HG02571 (cell line): ENCODE results near the gene PAN3.
"Not testable (repeated sequence)": the region's sequence is repeated elsewhere in the genome, so short reads cannot be mapped to it uniquely, and the experiment has no call there.

ENCODE experiments used
- ATAC-seq: cut with Tn5 transposase; IDR thresholded peaks from one replicate; pipeline ENCODE4 v1.9.1; 2021; ENCODE audit warnings: mild to moderate bottlenecking, moderate library complexity; ENCODE audit not compliant: unreplicated experiment

The PAN3 gene

DNA sequence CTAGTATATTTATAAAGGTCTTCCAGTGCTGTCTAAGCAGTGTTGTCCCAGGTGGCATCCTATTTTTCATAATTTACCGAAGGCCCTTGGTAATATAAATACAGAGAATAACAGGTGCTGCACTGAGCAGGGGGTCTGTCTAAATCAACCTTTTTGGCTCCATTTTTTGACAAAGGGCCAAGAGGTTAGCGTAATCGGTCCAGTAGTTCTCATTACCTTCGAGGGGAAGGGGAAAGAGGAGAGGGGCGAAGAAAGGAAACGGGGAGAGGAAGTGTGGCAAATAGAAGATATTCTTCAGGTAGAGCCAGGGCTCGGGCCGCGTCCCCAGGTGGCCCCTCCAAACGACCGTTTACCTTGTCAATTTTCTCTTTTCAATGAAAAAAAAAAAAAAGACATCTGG is 749 bp upstream of the PAN3 start:
- ATAC-seq = peak; percentile 6

- peak; percentile 41 for ATAC-seq
These were observed 568 bp downstream of the PAN3 start for GRCh38 chr13:28138756-28139470.

GRCh38 chr13:28140433-28141125 is 2.2 kb downstream of the PAN3 start:
- ATAC-seq = no peak

DNA sequence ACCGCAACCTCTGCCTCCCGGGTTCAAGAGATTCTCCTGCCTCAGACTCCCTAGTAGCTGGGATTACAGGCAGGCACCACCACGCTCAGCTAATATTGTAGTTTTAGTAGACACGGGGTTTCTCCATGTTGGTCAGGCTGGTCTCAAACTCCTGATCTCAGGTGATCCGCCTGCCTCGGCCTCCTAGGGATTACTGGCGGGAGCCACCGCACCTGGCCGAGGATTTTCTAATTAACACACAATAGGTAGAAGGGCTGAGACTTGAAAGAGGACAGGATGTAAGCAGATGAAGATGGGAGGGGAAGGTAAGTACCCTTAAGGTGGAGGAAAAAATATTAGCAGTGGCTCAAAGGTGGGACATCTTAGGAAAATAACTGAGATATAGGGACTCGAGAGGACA is 3.2 kb downstream of the PAN3 start:
- ATAC-seq = not testable (repeated sequence)

- ATAC-seq = no peak
These were observed 6.7 kb downstream of the PAN3 start for GRCh38 chr13:28145049-28145448.

DNA sequence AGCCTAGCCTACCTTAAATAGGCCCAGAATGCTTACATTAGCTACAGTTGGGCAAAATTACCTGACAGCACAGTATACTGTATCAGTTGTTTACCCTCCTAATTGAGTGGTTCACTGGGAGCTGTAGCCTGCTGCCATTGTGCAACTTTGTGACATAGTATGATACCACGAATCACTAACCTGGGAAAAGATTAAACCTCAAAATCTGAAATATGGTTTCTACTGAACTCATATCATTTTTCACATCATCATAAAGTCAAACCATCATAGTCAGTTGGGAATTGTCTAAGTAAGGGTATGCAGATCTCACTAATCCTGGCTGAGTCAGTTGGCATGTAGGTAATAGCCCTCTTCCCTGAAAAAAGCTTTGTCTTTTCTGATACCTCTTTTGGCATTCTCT is 9.2 kb downstream of the PAN3 start:
- no peak for ATAC-seq

- ATAC-seq = no peak
These were observed 20.7 kb downstream of the PAN3 start for GRCh38 chr13:28159057-28159456.

GRCh38 chr13:28161370-28161769 is 23.0 kb downstream of the PAN3 start:
- no peak for ATAC-seq

- no peak for ATAC-seq
These were observed 25.2 kb downstream of the PAN3 start for GRCh38 chr13:28163587-28163986.

GRCh38 chr13:28166257-28166656 is 27.9 kb downstream of the PAN3 start:
- ATAC-seq = no peak

DNA sequence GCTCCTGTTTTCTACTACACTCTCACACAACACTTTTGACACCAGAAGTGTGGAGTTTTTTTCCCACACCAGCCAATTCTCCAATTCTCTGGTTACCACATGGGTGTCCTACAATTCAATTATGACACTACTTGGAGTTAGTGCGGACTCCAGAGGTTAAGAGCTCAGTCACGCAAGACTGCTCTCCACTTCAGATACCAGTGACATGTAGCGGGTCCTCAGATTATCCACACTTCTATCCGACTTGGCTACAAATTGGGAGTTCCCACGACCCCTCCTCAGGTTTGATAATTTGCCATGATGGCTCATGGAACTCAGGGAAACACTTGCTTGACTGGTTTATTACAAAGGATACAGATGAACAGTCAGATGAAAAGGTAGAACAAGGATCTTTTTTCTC is 32.9 kb downstream of the PAN3 start:
- no peak for ATAC-seq

DNA sequence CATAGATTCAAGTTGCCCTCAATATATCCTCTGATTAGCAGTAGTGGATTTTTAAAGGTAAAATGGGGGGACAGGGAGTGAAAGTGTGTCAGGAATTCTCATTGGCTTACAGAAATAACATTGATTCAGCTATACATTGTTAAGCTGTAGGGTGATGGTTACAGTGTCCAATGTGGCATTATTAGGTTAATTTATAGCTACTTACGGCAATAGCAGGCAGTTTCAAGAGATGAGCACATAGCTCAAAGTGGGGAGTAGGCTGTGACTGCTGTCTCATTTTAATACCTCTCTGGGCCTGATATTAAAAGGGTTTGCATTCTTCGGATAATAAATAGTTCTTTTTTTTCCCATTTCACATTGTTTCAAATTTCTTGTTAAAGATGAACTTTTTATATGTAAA is 34.6 kb downstream of the PAN3 start:
- ATAC-seq = no peak

DNA sequence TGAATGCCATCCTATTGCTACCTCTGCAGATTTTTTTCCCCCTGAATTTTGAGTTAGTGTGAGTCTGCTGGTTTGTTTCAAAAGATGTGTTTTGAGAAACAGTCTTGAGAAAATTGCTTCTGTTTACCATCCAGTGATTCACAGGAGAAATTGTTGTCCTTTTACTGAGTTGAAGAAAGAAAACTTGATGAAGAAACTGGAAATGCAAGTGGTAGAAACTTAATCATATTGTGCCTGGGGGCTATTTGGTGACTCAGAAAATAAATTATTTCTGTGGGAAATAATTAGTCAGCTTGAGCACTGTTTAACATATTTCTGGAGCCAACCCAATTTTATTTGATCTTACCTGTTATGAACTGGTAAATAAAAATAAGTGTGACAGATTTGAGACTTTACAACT is 35.4 kb downstream of the PAN3 start:
- no peak for ATAC-seq

GRCh38 chr13:28177327-28177726 is 39.0 kb downstream of the PAN3 start:
- ATAC-seq = no peak

DNA sequence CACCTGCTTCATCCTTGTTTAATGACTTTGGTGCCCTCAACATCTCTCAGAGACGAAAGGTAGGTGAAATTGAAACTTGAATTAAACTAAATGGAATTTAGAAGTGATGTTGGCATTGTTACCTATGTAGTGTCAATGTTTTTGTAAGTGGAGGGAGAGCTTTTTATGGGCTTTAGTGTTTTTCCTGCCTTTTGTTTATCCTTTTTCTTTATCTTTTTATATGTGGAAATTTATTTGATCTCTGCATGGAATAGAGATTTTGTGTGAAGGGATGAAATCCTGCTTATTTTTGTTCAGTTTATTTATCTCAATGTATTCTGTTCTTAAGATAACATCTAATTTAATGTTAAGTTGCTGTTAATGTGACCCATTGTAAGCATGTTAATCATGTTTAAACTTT is 39.5 kb downstream of the PAN3 start:
- ATAC-seq = no peak

- ATAC-seq = no peak
These were observed 41.6 kb downstream of the PAN3 start for GRCh38 chr13:28179974-28180373.

DNA sequence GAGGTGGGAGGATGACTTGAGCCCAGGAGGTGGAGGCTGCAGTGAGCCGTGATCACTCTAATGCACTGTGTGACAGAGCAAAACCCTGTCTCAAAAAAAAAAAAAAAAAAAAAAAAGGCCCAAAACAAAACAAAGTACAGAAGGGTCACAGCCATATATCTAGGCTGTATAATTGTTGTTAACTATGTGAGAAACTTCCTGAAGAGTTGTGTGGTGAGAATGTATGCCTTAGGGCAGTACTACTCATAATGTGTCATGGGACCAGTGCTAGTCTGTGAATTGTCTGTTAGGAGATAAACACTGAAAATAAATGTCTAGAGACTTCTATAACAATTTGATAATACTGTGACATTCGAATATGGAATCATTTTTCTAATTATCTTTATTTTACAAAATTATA is 43.1 kb downstream of the PAN3 start:
- no peak for ATAC-seq

DNA sequence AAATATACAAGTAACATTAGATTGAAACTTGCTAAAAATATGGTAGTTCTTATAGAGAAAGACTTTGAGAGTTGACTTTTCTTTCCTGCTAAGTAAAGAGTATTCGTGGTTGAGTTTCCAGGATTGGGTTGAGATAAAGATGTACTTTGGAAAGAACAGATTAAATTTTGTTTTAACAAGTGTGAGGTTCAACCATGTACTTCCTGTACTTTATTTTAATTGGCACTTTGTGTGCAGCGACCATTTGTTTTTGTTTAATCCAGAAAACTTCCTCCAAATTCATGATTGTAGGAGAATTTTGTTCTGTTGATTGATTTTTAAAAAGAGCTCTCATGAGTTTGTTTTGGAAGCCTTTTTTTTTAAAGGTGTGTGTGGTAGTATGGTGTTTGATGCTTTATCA is 46.9 kb downstream of the PAN3 start:
- no peak for ATAC-seq

DNA sequence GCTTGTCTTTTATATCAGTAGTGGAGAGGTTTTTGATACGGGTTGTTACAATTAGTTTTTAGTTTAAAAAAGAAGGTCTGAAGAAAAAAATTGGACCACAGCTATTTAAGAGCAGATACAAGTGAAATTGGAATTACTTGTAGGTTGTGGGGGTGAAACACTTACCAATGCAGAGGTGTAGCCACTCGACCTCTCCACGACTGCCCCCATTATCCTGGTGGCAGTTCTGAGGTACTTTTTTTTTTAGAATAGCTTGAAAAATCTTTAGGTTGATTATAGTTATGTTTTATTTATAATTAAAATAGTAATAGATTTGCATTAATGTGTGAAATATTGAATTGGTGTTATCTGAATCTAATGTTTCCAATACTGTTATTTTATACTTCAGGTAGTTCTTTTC is 60.7 kb downstream of the PAN3 start:
- ATAC-seq = no peak

DNA sequence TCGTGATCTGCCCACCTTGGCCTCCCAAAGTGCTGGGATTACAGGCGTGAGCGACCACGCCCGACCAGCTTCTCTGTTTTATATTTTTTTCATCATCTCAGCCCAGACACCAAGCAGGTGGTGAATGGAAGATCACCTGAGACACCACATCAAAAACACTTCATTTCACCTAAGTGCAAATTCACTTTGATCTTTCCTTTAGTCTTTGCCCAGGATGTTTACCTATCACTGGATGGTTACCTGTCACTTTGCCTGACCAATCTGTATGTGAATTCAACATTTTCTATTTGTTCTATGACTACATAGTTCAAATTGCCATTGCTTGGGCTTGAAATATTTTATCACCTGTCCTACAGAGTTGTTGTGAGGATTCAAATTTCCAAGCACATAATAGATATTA is 65.7 kb downstream of the PAN3 start:
- no peak for ATAC-seq

DNA sequence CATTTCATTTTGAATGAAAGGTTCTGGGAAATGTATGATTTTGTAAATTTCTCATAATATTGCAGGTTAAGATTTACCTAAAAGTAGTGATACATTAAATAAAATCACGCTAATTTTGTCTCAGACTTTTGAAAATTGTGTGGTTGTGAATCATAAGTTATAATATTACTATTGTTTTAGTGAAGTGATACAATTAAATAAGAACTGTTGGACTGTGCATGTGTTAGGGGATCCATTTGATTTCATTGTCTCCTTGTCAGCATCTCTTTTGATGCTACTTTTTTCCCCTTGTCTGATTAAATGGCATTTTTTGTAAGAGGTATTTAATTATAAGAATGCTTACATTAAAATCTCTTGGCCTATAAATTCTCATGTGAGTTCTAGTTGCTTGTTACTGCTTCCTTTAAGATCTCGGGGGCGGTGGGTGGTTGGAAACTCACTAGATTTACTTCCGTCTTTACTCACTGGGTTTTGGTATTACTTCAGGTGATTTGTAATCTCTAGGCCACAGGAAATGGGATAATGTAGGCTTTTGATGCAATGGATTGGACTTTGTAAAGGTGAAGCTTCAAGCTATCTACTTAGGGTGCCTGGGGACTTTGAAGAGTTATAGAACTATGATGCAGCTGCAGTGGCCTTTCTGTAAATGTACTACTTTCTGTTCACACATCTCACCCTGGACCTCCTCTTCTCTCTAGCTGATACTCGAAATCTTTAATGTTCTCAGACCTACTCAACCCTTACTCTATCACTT is 66.5 kb downstream of the PAN3 start:
- no peak for ATAC-seq

- no peak for ATAC-seq
These were observed 80.3 kb downstream of the PAN3 start for GRCh38 chr13:28218679-28219078.
